SU-DHL-6 (cell line): ENCODE data around the gene WIZ.

Experiments used
- EZH2phosphoT487 ChIP-seq: fragments of 200-600 bp; sonication (generic), shearing (Covaris generic); conservative IDR thresholded peaks from 2 replicates; pipeline ENCODE4 v1.6.1; 2018; ENCODE audit warnings: mild to moderate bottlenecking, antibody characterized with exemption, low read length, moderate library complexity, mixed read lengths
- TF ChIP-seq, protein P1 (sequence below): fragments of 200-600 bp; sonication (generic); IDR thresholded peaks from one replicate; pipeline ENCODE4 v1.5.1; 2017; ENCODE audit warnings: antibody characterized with exemption, mild to moderate bottlenecking, low read length, moderate library complexity; ENCODE audit not compliant: insufficient read depth, poor library complexity, severe bottlenecking

DNA sequence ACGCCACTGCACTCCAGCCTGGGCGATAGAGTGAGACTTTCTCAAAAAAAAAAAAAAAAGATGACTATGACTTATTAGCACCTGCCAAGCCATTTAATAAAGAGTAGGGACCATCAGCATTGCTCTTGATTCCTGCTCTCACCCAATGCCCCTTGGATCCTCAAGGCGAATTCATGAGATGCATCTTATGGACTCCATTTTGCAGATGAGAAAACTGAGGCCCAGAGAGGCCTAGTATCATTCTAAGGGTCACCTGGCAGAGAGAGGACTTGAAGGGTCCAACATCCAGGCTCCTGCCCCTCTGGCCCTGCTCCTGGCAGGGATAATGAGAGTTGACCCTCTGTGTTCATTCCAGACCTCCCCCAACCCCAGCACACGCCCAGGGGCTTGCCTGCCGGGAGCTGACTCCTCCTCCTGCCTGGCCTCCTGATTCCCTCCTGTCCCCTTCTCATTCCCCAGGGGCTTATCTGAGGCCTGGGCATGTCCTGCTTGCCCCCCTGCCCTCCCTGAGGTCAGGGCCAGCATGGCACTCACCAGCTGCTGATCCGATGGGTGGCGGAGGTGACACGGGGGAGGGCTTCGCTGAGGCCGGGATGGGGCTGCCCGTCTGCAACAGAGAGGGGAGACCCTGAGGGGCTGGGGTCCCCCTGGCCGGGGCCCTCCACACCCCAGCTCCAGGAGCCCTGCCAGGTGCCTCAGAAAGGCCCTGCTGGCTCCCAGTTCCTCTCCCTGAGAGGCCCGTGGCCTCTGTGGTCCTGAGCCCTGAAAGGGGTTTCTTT lies 7.4 kb downstream of the WIZ start:
- TF ChIP-seq, protein P1, sequence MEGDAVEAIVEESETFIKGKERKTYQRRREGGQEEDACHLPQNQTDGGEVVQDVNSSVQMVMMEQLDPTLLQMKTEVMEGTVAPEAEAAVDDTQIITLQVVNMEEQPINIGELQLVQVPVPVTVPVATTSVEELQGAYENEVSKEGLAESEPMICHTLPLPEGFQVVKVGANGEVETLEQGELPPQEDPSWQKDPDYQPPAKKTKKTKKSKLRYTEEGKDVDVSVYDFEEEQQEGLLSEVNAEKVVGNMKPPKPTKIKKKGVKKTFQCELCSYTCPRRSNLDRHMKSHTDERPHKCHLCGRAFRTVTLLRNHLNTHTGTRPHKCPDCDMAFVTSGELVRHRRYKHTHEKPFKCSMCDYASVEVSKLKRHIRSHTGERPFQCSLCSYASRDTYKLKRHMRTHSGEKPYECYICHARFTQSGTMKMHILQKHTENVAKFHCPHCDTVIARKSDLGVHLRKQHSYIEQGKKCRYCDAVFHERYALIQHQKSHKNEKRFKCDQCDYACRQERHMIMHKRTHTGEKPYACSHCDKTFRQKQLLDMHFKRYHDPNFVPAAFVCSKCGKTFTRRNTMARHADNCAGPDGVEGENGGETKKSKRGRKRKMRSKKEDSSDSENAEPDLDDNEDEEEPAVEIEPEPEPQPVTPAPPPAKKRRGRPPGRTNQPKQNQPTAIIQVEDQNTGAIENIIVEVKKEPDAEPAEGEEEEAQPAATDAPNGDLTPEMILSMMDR = no peak
- TF ChIP-seq EZH2phosphoT487 = no peak
